Measurements from ENCODE around the gene AGO4.

DNA sequence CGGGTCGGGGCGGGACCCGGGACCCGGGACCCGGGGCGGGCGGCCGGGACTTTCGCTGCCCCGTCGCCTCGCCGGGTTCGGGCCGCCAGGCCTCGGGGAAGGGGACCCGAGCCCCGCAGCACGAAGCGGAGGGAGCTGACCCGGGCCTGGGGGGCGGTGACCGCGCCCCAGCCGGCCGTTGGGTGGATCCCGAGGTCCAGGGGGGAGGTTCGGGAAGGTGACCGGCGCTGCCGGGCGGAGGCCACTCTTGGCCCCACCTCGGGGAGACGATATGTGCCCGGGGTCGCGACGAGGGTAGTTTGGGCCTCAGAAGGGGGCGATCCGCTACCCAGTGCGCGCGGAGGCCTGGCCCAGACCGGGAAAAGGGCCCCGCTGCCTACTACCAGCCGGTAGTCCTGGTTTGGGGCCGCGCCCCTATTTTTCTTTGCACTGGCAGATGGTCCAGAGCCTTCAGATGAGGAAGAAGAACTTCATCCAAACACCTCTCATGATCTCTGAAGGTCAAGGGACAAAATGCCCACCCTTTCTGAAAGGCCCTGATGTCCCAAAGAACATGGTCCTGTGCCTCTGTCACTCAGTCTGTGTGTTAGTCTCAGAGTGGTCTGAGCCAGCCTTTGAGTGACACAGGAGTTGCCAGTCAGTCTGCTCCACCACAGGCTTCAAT is 766 bp downstream of the AGO4 start:
- TF ChIP-seq EP300 (IDR thresholded peaks at IDR 0.05) (no peak), POLR2AphosphoS5 (IDR thresholded peaks at IDR 0.05) (no peak), POLR2A (IDR thresholded peaks at IDR 0.05) (no peak)

Measured in sigmoid colon (tissue), 4 donors.